Effector memory CD4-positive, alpha-beta T cell (primary cell): ENCODE measurements around the gene STH.
"Not testable (repeated sequence)": the region's sequence is repeated elsewhere in the genome, so short reads cannot be mapped to it uniquely, and the experiment has no call there.

Experiments used
- DNase-seq, 3 donors: peaks; one replicate each; pipeline ENCODE4 v3.0.0-alpha.2; 2020
- H3K27ac ChIP-seq: 2 replicates; pipeline ENCODE4 v1.7.0; 2013; ENCODE audit warnings: mild to moderate bottlenecking, low read length, moderate library complexity; ENCODE audit not compliant: insufficient read depth, poor library complexity, severe bottlenecking
- H3K27me3 ChIP-seq: replicated peaks from 2 replicates; pipeline ENCODE4 v1.7.0; 2013; ENCODE audit warnings: mild to moderate bottlenecking, low read length; ENCODE audit not compliant: insufficient read depth, control insufficient read depth, poor library complexity, severe bottlenecking
- H3K36me3 ChIP-seq: 2 replicates; pipeline ENCODE4 v1.7.0; 2013; ENCODE audit warnings: mild to moderate bottlenecking, low read length, moderate library complexity; ENCODE audit not compliant: control insufficient read depth, insufficient read depth
- H3K4me1 ChIP-seq: 2 replicates; pipeline ENCODE4 v1.7.0; 2013; ENCODE audit warnings: low read length, mild to moderate bottlenecking; ENCODE audit not compliant: control insufficient read depth, insufficient read depth, poor library complexity, severe bottlenecking
- H3K4me3 ChIP-seq: 2 replicates; pipeline ENCODE4 v1.7.0; 2013; ENCODE audit warnings: low read length, low read depth, mild to moderate bottlenecking; ENCODE audit not compliant: insufficient read depth, poor library complexity, severe bottlenecking
- H3K9me3 ChIP-seq: 2 replicates; pipeline ENCODE4 v1.7.0; 2013; ENCODE audit warnings: mild to moderate bottlenecking, low read length, moderate library complexity; ENCODE audit not compliant: control insufficient read depth

The STH gene

GRCh38 chr17:45956746-45957145 lies 42.3 kb upstream of the STH start:
- H3K4me3 ChIP-seq, H3K27ac ChIP-seq, H3K36me3 ChIP-seq, H3K27me3 ChIP-seq, H3K4me1 ChIP-seq, H3K9me3 ChIP-seq, DNase-seq: not testable (repeated sequence)

- no peaks in the 10 kb centered on the region for H3K4me1 ChIP-seq
- no peak for DNase-seq
- no peak overlapping the region for H3K4me3 ChIP-seq
- no peak overlapping the region for H3K27ac ChIP-seq
- H3K9me3 ChIP-seq: no peaks in the 10 kb centered on the region
- H3K27me3 ChIP-seq: no peaks in the 10 kb centered on the region
- H3K36me3 ChIP-seq: no peaks in the 10 kb centered on the region
Measured at GRCh38 chr17:45958307-45958706, 40.7 kb upstream of the STH start.

GRCh38 chr17:45958994-45959665 lies 39.9 kb upstream of the STH start:
- no peaks in the 10 kb centered on the region for H3K9me3 ChIP-seq
- no peaks in the 10 kb centered on the region for H3K27me3 ChIP-seq
- H3K36me3 ChIP-seq: no peaks in the 10 kb centered on the region
- no peak overlapping the region for H3K4me3 ChIP-seq
- no peaks in the 10 kb centered on the region for H3K4me1 ChIP-seq
- no peak overlapping the region for H3K27ac ChIP-seq
- no peak for DNase-seq

- no peak for DNase-seq
- Histone ChIP-seq H3K27me3 (no peaks in the 10 kb centered on the region), H3K36me3 (no peaks in the 10 kb centered on the region), H3K27ac (no peak overlapping the region), H3K4me1 (no peaks in the 10 kb centered on the region), H3K9me3 (no peaks in the 10 kb centered on the region), H3K4me3 (no peak overlapping the region)
Measured at GRCh38 chr17:45960311-45960710, 38.7 kb upstream of the STH start.

GRCh38 chr17:45961206-45961605 lies 37.8 kb upstream of the STH start:
- Histone ChIP-seq H3K4me1 (no peaks in the 10 kb centered on the region), H3K27me3 (no peaks in the 10 kb centered on the region), H3K36me3 (no peaks in the 10 kb centered on the region), H3K9me3 (no peaks in the 10 kb centered on the region), H3K27ac (no peak overlapping the region), H3K4me3 (no peak overlapping the region)
- DNase-seq: no peak

GRCh38 chr17:45962221-45962972 lies 36.7 kb upstream of the STH start:
- no peak overlapping the region for H3K4me3 ChIP-seq
- no peak for DNase-seq
- H3K36me3 ChIP-seq: no peaks in the 10 kb centered on the region
- H3K27me3 ChIP-seq: no peaks in the 10 kb centered on the region
- H3K27ac ChIP-seq: no peak overlapping the region
- no peaks in the 10 kb centered on the region for H3K4me1 ChIP-seq
- no peaks in the 10 kb centered on the region for H3K9me3 ChIP-seq

GRCh38 chr17:45963283-45963682 lies 35.8 kb upstream of the STH start:
- H3K36me3 ChIP-seq: no peaks in the 10 kb centered on the region
- no peak for DNase-seq

GRCh38 chr17:45963889-45964288 lies 35.2 kb upstream of the STH start:
- H3K4me3 ChIP-seq: no peak overlapping the region
- H3K4me1 ChIP-seq: no peaks in the 10 kb centered on the region
- no peak overlapping the region for H3K27ac ChIP-seq
- no peaks in the 10 kb centered on the region for H3K9me3 ChIP-seq
- no peak for DNase-seq
- H3K36me3 ChIP-seq: no peaks in the 10 kb centered on the region
- H3K27me3 ChIP-seq: no peaks in the 10 kb centered on the region

More at GRCh38 chr17:45963283-45963682, 35.8 kb upstream of the STH start:
- Histone ChIP-seq H3K27ac (no peak overlapping the region), H3K27me3 (no peaks in the 10 kb centered on the region), H3K4me1 (no peaks in the 10 kb centered on the region), H3K4me3 (no peak overlapping the region), H3K9me3 (no peaks in the 10 kb centered on the region)

- Histone ChIP-seq H3K9me3 (no peaks in the 10 kb centered on the region), H3K36me3 (no peaks in the 10 kb centered on the region), H3K27ac (no peak overlapping the region), H3K4me3 (no peak overlapping the region), H3K4me1 (no peaks in the 10 kb centered on the region), H3K27me3 (no peaks in the 10 kb centered on the region)
- no peak for DNase-seq
Measured at GRCh38 chr17:45964634-45965033, 34.4 kb upstream of the STH start.

- Histone ChIP-seq H3K4me1 (no peaks in the 10 kb centered on the region), H3K36me3 (no peaks in the 10 kb centered on the region), H3K4me3 (no peak overlapping the region), H3K27ac (no peak overlapping the region), H3K27me3 (no peaks in the 10 kb centered on the region), H3K9me3 (no peaks in the 10 kb centered on the region)
- no peak for DNase-seq
Measured at GRCh38 chr17:45965812-45966211, 33.2 kb upstream of the STH start.
